ENCODE results near the gene CAP1.

DNA sequence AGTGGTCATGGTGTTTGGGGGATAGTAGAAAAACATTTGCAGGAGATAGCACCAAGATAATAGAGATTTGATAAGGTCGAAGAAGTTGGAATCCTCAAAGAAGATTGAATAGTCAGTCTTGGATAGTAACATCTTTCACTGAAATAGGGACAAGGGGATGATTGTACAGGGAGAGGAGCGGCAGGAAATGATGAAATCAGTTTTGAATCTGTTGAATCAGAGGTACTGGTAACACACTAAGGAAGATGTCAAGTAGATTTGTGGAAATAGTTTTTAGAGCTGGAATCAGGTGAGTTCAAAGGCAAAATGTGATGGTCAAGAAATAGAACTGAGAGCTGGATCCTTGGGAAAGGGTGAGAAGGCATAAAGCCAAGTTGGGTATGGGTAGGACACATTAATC, 26.5 kb downstream of the CAP1 start:
- TF ChIP-seq, protein P1, sequence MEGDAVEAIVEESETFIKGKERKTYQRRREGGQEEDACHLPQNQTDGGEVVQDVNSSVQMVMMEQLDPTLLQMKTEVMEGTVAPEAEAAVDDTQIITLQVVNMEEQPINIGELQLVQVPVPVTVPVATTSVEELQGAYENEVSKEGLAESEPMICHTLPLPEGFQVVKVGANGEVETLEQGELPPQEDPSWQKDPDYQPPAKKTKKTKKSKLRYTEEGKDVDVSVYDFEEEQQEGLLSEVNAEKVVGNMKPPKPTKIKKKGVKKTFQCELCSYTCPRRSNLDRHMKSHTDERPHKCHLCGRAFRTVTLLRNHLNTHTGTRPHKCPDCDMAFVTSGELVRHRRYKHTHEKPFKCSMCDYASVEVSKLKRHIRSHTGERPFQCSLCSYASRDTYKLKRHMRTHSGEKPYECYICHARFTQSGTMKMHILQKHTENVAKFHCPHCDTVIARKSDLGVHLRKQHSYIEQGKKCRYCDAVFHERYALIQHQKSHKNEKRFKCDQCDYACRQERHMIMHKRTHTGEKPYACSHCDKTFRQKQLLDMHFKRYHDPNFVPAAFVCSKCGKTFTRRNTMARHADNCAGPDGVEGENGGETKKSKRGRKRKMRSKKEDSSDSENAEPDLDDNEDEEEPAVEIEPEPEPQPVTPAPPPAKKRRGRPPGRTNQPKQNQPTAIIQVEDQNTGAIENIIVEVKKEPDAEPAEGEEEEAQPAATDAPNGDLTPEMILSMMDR (IDR thresholded peaks at IDR 0.05): no peak
- TF ChIP-seq POLR2AphosphoS5 (IDR thresholded peaks at IDR 0.05): no peak
